ENCODE measurements around the gene CRADD. TPM values are rescaled to one million over a fixed set of nuclear protein-coding genes. Genes with fewer than 3 reads are reported as not detected.

Gene CRADD
- total and polyA plus RNA-seq, 2 of the 4 experiments (the other 2 are of a cell fraction), result 11.1 to 14.0 TPM

DNA sequence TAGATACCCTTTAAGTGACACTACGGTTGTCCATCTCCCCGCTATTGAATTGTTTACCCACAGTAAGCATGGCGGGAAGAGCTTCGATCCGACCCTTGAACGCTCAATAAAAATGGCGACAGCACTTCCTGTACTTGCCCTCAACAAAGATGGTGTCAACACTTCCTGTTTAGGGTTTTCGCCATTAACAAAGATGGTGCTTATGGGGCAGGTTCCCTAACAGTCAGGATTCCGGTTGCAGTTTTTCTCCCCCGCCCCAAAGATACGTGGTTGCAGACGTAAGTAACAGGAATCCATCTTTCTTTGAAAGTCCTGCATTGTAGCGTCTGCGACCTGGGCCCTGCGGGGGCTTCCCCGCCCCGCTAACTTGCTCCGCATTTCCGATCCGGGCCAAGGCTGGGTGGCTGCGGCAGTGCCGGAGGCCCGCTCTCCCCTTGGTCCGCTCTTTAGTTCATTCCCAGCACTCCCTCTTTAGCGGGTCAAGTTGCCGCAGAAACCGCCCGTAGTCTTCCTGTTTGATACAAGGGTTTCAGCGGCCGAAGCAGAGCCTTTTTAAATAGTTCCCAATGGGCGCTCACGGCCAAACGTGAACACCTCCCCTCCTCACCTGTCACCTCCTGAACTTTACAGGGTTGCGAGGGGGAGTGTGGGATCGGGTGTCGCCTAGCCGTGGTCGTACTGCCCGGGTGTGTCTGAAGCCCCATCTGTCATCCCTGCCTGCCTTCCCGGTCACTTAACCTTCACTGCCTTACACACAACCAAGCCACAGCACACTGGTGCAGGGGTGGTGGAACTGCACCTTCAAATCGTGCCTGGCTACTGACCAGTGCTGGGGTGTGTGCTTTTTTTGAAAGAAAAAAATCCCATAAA, at the start of gene CRADD (continued):
- peak; percentile 71 for TF ChIP-seq MAZ (IDR thresholded peaks at IDR 0.05; ENCODE audit: borderline replicate concordance, low read depth, low read length)

DNA sequence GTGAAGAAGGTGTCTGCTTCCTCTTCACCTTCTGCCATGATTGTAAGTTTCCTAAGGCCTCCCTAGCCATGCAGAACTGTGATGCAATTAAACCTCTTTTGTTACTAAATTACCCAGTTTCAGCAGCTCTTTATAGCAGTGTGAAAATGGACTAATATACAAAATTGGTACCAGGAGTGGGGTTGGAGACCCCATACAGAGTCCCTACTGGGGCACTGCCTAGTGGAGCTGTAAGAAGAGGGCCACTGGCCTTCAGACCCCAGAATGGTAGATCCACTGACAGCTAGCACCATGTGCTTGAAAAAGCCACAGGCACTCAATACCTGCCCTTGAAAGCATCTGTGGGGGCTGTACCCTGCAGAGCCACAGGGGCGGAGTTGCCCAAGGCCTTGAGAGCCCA, 44.8 kb upstream of the CRADD start:
- Histone ChIP-seq H2BK15ac (ENCODE audit: low read depth, low read length) (peak overlapping the region; percentile 59; the same call in 1 of the 3 replicates), H3K4me3 (ENCODE audit: insufficient read depth, low read depth, low read length) (no peak overlapping the region), H4K91ac (ENCODE audit: insufficient read depth, low read depth, low read length) (no peak overlapping the region), H2BK120ac (ENCODE audit: low read depth, low read length) (no peak overlapping the region), H3K4me2 (ENCODE audit: low read depth, low read length) (no peak overlapping the region), H4K8ac (ENCODE audit: low read depth in 2 of 2, low read length in 2 of 2) (no peak overlapping the region), H3K9me1 (ENCODE audit: insufficient read depth, low read length) (no peaks in the 10 kb centered on the region), H3K27ac (ENCODE audit: insufficient read depth, low read length) (no peak overlapping the region), H3K23ac (ENCODE audit: low read depth, low read length) (no peak overlapping the region), H2AFZ (replicated peaks; ENCODE audit: low read length, poor library complexity) (no peak overlapping the region), H3K4ac (ENCODE audit: low read depth, low read length) (no peak overlapping the region), H2AK9ac (replicated peaks; ENCODE audit: low read depth, low read length, poor library complexity) (no peak overlapping the region), H3K27me3 (ENCODE audit: control insufficient read depth, insufficient read depth, low read length) (no peaks in the 10 kb centered on the region), H3K56ac (ENCODE audit: extremely low read depth, insufficient read depth, low read length) (no peak overlapping the region), H2BK20ac (ENCODE audit: low read depth, low read length) (no peak overlapping the region), H3K4me1 (ENCODE audit: control insufficient read depth, insufficient read depth, low read length) (no peaks in the 10 kb centered on the region), H3K14ac (replicated peaks; ENCODE audit: low read depth, low read length) (no peak overlapping the region), H2AK5ac (ENCODE audit: low read depth, low read length) (no peak overlapping the region), H4K20me1 (ENCODE audit: insufficient read depth, low read length) (no peaks in the 10 kb centered on the region), H4K5ac (ENCODE audit: low read depth, low read length) (no peak overlapping the region), H3K79me1 (ENCODE audit: low read depth in 1 of 2, low read length in 2 of 2) (no peaks in the 10 kb centered on the region), H3K36me3 (ENCODE audit: control insufficient read depth, insufficient read depth, low read length) (no peaks in the 10 kb centered on the region), H3K18ac (ENCODE audit: low read depth, low read length) (no peak overlapping the region), H3K9me3 (ENCODE audit: control insufficient read depth, insufficient read depth, low read length) (peaks cover 7% of the 10 kb centered on the region; the same call in 1 of the 2 replicates), H2BK5ac (ENCODE audit: low read depth, low read length, poor library complexity, severe bottlenecking) (no peak overlapping the region), H3K9ac (ENCODE audit: low read depth, low read length) (no peak overlapping the region)
- dilution Hi-C loops (cut with HindIII; ENCODE audit: low sequenced_read_pairs, unreplicated experiment) (no loop called here), intact Hi-C loops (cut with micrococcal nuclease) (no loop called here), in situ Hi-C loops (cut with MboI; ENCODE audit: low sequenced_read_pairs) (no loop called here)
- DNase-seq (no peak), ATAC-seq (ENCODE audit: low read depth) (no peak)
- BruUV-seq (replicated peaks), result no TSS peak
- TF ChIP-seq CHD1 (IDR thresholded peaks at IDR 0.05; ENCODE audit: low read depth, low read length) (no peak), RCOR1 (IDR thresholded peaks at IDR 0.05; ENCODE audit: insufficient replicate concordance, low read length) (no peak), SMC3 (IDR thresholded peaks at IDR 0.05; ENCODE audit: low read depth, low read length) (no peak), NFE2L2 (IDR thresholded peaks at IDR 0.05; ENCODE audit: low read depth, low read length) (no peak)
- TF ChIP-seq, protein P1, sequence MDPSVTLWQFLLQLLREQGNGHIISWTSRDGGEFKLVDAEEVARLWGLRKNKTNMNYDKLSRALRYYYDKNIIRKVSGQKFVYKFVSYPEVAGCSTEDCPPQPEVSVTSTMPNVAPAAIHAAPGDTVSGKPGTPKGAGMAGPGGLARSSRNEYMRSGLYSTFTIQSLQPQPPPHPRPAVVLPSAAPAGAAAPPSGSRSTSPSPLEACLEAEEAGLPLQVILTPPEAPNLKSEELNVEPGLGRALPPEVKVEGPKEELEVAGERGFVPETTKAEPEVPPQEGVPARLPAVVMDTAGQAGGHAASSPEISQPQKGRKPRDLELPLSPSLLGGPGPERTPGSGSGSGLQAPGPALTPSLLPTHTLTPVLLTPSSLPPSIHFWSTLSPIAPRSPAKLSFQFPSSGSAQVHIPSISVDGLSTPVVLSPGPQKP (IDR thresholded peaks at IDR 0.05; ENCODE audit: borderline replicate concordance, low read depth, low read length), result no peak
- TF ChIP-seq, protein P2, sequence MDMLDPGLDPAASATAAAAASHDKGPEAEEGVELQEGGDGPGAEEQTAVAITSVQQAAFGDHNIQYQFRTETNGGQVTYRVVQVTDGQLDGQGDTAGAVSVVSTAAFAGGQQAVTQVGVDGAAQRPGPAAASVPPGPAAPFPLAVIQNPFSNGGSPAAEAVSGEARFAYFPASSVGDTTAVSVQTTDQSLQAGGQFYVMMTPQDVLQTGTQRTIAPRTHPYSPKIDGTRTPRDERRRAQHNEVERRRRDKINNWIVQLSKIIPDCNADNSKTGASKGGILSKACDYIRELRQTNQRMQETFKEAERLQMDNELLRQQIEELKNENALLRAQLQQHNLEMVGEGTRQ (IDR thresholded peaks at IDR 0.05; ENCODE audit: low read depth, low read length), result no peak
- ChIA-PET CTCF (no interaction called here), POLR2A (ENCODE audit: unreplicated experiment) (no interaction called here)
- WGBS, 2 experiments (ENCODE audit: extremely low coverage in 2 of 2, insufficient read length in 1 of 2), result no CpG with 5 or more reads among the region's 1 CpG

Measured in IMR-90 (cell line).